Measurements from ENCODE around the gene ARHGAP8. TPM values are rescaled to one million over a fixed set of nuclear protein-coding genes. Genes with fewer than 3 reads are reported as not detected.

ARHGAP8 gene
- polyA plus RNA-seq, 3 donors: 0.03 TPM; not detected in 2

DNA sequence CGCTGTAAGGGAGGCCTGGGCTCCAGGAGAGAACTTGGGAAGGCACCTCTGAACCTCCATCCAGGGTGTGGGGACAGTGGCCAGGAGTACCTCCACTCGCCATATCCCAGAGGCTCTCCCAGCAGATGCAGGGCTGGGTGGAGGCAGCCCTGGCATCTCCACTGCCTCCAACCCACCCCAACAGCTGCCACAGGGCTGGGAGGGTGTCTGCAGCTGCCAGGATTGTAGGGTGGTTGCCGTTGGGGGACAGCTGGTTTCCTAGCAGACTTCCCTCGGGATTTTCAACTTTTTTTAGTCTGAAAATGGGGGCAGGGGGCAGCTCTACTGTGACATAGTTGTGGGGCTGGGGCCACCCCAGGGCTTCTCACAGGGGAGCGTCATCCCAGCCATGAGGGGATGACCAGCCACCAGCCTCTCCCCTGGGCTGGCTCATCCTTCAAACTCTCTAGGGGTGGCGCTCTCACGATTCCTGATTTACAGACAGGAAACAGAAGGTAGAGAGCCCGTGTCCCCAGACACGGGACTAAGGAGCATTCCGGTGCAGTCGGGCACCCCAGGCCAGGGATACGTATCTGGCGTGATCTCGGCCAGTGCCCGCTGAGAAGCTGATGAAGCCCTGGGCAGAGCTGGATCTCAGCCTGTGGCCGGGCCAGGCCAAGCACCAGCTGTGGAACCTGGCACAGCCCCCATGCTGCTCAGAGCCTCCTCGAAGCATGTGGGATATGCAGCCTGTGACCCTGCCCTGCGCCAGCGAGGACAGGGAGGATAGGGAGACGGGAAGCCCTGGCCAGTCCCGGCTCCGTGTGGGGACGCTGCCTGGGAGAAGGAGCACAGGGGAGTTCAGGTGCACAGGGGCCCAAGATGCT is 40.5 kb upstream of the ARHGAP8 start:
- Mint-ChIP-seq H3K27me3 (ENCODE audit: low read depth in 3 of 3) (peaks cover 0 to 3% (median 2%) of the 10 kb centered on the region in 3 donors), H3K27ac (peak overlapping the region in 1 of 7 donors; percentile 22), H3K4me1 (peaks cover 6% of the 10 kb centered on the region), H3K4me3 (no peak overlapping the region), H3K36me3 (no peaks in the 10 kb centered on the region), H3K9me3 (no peaks in the 10 kb centered on the region)
- no peak for DNase-seq
- peaks cover 0 to 5% of the 10 kb centered on the region in 2 donors for H3K4me1 ChIP-seq (ENCODE audit: control insufficient read depth in 1 of 2, insufficient read depth in 2 of 2, low read length in 2 of 2)
- no peaks in the 10 kb centered on the region for H3K27me3 ChIP-seq (ENCODE audit: control insufficient read depth in 2 of 2, insufficient read depth in 2 of 2, low read length in 2 of 2)
- H3K79me2 ChIP-seq (ENCODE audit: insufficient read depth, low read length): no peaks in the 10 kb centered on the region
- no peak overlapping the region for H3K4me3 ChIP-seq (replicated peaks in 1 of 3; ENCODE audit: low read depth in 2 of 3, low read length in 3 of 3)
- TF ChIP-seq, protein P1, sequence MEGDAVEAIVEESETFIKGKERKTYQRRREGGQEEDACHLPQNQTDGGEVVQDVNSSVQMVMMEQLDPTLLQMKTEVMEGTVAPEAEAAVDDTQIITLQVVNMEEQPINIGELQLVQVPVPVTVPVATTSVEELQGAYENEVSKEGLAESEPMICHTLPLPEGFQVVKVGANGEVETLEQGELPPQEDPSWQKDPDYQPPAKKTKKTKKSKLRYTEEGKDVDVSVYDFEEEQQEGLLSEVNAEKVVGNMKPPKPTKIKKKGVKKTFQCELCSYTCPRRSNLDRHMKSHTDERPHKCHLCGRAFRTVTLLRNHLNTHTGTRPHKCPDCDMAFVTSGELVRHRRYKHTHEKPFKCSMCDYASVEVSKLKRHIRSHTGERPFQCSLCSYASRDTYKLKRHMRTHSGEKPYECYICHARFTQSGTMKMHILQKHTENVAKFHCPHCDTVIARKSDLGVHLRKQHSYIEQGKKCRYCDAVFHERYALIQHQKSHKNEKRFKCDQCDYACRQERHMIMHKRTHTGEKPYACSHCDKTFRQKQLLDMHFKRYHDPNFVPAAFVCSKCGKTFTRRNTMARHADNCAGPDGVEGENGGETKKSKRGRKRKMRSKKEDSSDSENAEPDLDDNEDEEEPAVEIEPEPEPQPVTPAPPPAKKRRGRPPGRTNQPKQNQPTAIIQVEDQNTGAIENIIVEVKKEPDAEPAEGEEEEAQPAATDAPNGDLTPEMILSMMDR (IDR thresholded peaks at IDR 0.05): no peak
- H3K4me2 ChIP-seq (replicated peaks; ENCODE audit: extremely low read depth, low read length, poor library complexity, severe bottlenecking): no peak overlapping the region
- H3K9me3 ChIP-seq (replicated peaks in 1 of 2; ENCODE audit: control insufficient read depth in 1 of 2, insufficient read depth in 1 of 2, low read length in 2 of 2): no peaks in the 10 kb centered on the region
- H3K9ac ChIP-seq (ENCODE audit: insufficient read depth, low read length, poor library complexity, severe bottlenecking): no peak overlapping the region
- no peaks in the 10 kb centered on the region for H3K36me3 ChIP-seq (replicated peaks in 1 of 2; ENCODE audit: control insufficient read depth in 1 of 2, insufficient read depth in 2 of 2, low read length in 2 of 2)
- no peaks in the 10 kb centered on the region for H4K20me1 ChIP-seq (ENCODE audit: insufficient read depth, low read length)
- WGBS (ENCODE audit: insufficient coverage): 82% methylated on average over 19 of the region's 23 CpGs
- no peak overlapping the region for H2AFZ ChIP-seq (ENCODE audit: insufficient read depth, low read depth, low read length, poor library complexity, severe bottlenecking)
- no peak overlapping the region for H3K27ac ChIP-seq (ENCODE audit: low read depth in 1 of 2, low read length in 2 of 2)
- intact Hi-C loops (cut with micrococcal nuclease): no loop called here

DNA sequence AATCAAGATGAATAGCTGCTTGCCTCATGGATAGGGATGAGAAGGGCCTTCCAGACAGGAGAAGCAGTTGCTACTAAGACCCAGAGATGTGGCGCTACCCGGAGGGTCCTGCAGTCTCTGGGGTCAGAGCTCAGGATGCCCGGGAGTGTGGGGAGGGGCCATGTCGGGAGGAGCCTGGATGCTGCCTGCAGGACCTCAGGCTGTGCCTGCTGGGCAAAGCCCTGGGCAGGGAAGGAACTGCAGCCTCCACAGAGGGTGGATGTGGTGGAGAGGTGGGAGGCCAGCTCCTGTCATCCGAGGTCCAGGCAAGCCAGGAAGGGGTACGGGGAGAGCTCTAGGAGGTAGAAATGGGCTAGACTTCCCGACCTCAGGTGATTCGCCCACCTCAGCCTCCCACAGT is 39.4 kb upstream of the ARHGAP8 start:
- no peak for DNase-seq
- no peak overlapping the region for H3K4me3 Mint-ChIP-seq
- Histone ChIP-seq H3K27me3 (ENCODE audit: control insufficient read depth in 2 of 2, insufficient read depth in 2 of 2, low read length in 2 of 2) (no peaks in the 10 kb centered on the region), H3K79me2 (ENCODE audit: insufficient read depth, low read length) (no peaks in the 10 kb centered on the region), H3K9ac (ENCODE audit: insufficient read depth, low read length, poor library complexity, severe bottlenecking) (no peak overlapping the region), H3K27ac (ENCODE audit: low read depth in 1 of 2, low read length in 2 of 2) (no peak overlapping the region), H2AFZ (ENCODE audit: insufficient read depth, low read depth, low read length, poor library complexity, severe bottlenecking) (no peak overlapping the region), H3K4me3 (replicated peaks in 1 of 3; ENCODE audit: low read depth in 2 of 3, low read length in 3 of 3) (no peak overlapping the region), H3K9me3 (replicated peaks in 1 of 2; ENCODE audit: control insufficient read depth in 1 of 2, insufficient read depth in 1 of 2, low read length in 2 of 2) (no peaks in the 10 kb centered on the region), H4K20me1 (ENCODE audit: insufficient read depth, low read length) (no peaks in the 10 kb centered on the region), H3K4me2 (replicated peaks; ENCODE audit: extremely low read depth, low read length, poor library complexity, severe bottlenecking) (no peak overlapping the region), H3K4me1 (ENCODE audit: control insufficient read depth in 1 of 2, insufficient read depth in 2 of 2, low read length in 2 of 2) (peaks cover 0 to 5% of the 10 kb centered on the region in 2 donors), H3K36me3 (replicated peaks in 1 of 2; ENCODE audit: control insufficient read depth in 1 of 2, insufficient read depth in 2 of 2, low read length in 2 of 2) (no peaks in the 10 kb centered on the region)
- intact Hi-C loops (cut with micrococcal nuclease): no loop called here
- TF ChIP-seq, protein P1 (IDR thresholded peaks at IDR 0.05): no peak
- peak overlapping the region in 1 of 7 donors; percentile 22 for H3K27ac Mint-ChIP-seq
- H3K9me3 Mint-ChIP-seq: no peaks in the 10 kb centered on the region
- peaks cover 0 to 2% (median 2%) of the 10 kb centered on the region in 3 donors for H3K27me3 Mint-ChIP-seq (ENCODE audit: low read depth in 3 of 3)
- peaks cover 6% of the 10 kb centered on the region for H3K4me1 Mint-ChIP-seq
- whole genome bisulfite sequencing (ENCODE audit: insufficient coverage): 99% methylated on average over 7 of the region's 8 CpGs
- H3K36me3 Mint-ChIP-seq: no peaks in the 10 kb centered on the region

Measured in CD14-positive monocyte (primary cell).